ENCODE results near the gene ELN. TPM values are rescaled to one million over a fixed set of nuclear protein-coding genes. Genes with fewer than 3 reads are reported as not detected.

The ELN gene
- total RNA-seq, 1 donor from 2014 or later: not detected

DNA sequence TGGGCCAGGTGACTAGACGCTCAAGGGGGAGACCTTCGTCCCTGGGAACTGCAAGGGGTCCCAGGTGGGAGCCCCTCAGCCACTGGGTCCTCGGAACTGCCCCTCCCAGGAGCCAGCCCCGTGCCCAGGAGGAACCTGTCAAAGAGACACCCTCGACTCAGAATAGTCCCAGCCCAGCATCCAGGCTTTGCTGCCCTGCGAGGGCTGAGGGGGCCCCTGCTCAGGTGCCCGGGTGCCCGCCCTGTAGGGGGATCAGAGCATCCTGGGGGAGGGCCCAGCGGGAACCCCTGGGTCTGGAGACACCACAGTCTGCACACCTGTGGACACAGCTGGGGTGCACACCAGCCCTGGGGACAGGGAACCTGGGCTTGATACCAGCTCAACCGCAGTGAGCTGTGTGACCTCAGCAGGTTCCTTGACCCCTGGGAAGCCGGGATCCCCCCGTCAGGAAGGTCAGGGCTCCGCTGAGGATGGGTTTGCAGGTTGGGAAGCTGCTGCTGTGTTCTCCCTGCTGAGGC is 407 bp downstream of the ELN start:
- Mint-ChIP-seq H3K27ac (no peak overlapping the region), H3K9me3 (no peaks in the 10 kb centered on the region), H3K4me3 (no peak overlapping the region), H3K36me3 (ENCODE audit: low read depth) (no peaks in the 10 kb centered on the region), H3K4me1 (peaks cover 8% of the 10 kb centered on the region), H3K27me3 (peaks cover 51% of the 10 kb centered on the region)
- ChIA-PET CTCF (no interaction called here), POLR2A (interaction anchor here (0.7 kb wide), 1 partner anchor 73 kb away, joined by 3 read pairs; no protein-coding TSS in a partner anchor)
- TF ChIP-seq, protein P1, sequence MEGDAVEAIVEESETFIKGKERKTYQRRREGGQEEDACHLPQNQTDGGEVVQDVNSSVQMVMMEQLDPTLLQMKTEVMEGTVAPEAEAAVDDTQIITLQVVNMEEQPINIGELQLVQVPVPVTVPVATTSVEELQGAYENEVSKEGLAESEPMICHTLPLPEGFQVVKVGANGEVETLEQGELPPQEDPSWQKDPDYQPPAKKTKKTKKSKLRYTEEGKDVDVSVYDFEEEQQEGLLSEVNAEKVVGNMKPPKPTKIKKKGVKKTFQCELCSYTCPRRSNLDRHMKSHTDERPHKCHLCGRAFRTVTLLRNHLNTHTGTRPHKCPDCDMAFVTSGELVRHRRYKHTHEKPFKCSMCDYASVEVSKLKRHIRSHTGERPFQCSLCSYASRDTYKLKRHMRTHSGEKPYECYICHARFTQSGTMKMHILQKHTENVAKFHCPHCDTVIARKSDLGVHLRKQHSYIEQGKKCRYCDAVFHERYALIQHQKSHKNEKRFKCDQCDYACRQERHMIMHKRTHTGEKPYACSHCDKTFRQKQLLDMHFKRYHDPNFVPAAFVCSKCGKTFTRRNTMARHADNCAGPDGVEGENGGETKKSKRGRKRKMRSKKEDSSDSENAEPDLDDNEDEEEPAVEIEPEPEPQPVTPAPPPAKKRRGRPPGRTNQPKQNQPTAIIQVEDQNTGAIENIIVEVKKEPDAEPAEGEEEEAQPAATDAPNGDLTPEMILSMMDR (IDR thresholded peaks at IDR 0.05): no peak
- intact Hi-C loops (cut with micrococcal nuclease): loop anchor here (5.0 kb wide), 2 partner anchors 51 to 216 kb away; no protein-coding TSS in a partner anchor
- ATAC-seq (ENCODE audit: low read depth) (no peak), DNase-seq (no peak)

DNA sequence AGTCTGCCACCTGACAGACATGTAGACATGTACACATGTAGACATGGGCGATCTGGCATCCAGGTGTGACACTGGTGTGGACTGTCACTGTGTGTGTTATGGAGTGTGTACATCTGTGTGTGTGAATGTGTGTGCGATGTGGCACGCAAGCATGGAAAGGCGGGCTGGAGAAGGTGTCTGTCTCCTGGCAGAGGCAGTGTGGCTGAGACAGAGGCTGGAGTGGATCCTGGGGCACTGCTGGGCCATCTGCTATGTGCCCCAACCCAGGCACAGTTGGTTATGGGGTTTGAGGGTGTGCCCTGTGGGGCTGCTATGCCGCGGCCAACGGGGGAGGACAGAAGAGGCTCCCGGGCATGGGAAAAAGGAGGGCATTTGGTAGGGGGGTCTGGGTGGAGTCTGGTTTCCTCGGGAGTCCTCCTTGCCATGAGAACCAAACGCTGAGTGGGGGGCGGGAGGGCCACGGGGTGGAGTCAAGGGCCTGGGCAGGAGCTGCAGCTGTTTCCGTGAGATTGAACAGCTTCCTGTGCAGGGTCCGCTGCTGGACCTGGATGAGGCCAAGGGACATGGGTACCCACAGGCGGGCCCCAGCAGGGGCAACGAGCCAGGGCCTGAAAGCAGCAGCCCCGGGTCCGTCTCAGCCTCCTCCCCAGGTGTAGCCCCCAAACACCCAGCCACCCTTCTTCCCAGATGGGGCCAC is 1.3 kb downstream of the ELN start:
- Mint-ChIP-seq H3K27me3 (peaks cover 43% of the 10 kb centered on the region), H3K9me3 (no peaks in the 10 kb centered on the region), H3K4me3 (no peak overlapping the region), H3K36me3 (ENCODE audit: low read depth) (no peaks in the 10 kb centered on the region), H3K4me1 (peaks cover 8% of the 10 kb centered on the region), H3K27ac (no peak overlapping the region)
- DNase-seq (no peak), ATAC-seq (ENCODE audit: low read depth) (no peak)
- CTCF ChIA-PET: no interaction called here
- intact Hi-C loops (cut with micrococcal nuclease): loop anchor here (5.0 kb wide), 2 partner anchors 52 to 217 kb away; no protein-coding TSS in a partner anchor
- POLR2A ChIA-PET: no interaction called here
- TF ChIP-seq, protein P1 (IDR thresholded peaks at IDR 0.05): no peak

- DNase-seq (no peak), ATAC-seq (ENCODE audit: low read depth) (no peak)
- TF ChIP-seq, protein P1 (IDR thresholded peaks at IDR 0.05): no peak
- peaks cover 37% of the 10 kb centered on the region for H3K27me3 Mint-ChIP-seq
- no peaks in the 10 kb centered on the region for H3K36me3 Mint-ChIP-seq (ENCODE audit: low read depth)
- peaks cover 8% of the 10 kb centered on the region for H3K4me1 Mint-ChIP-seq
- intact Hi-C loops (cut with micrococcal nuclease): loop anchor here (5.0 kb wide), 2 partner anchors 53 to 218 kb away; no protein-coding TSS in a partner anchor
- H3K27ac Mint-ChIP-seq: no peak overlapping the region
- ChIA-PET CTCF (no interaction called here), POLR2A (no interaction called here)
- no peak overlapping the region for H3K4me3 Mint-ChIP-seq
- H3K9me3 Mint-ChIP-seq: no peaks in the 10 kb centered on the region
Measured at GRCh38 chr7:74029991-74030415, 2.0 kb downstream of the ELN start.

DNA sequence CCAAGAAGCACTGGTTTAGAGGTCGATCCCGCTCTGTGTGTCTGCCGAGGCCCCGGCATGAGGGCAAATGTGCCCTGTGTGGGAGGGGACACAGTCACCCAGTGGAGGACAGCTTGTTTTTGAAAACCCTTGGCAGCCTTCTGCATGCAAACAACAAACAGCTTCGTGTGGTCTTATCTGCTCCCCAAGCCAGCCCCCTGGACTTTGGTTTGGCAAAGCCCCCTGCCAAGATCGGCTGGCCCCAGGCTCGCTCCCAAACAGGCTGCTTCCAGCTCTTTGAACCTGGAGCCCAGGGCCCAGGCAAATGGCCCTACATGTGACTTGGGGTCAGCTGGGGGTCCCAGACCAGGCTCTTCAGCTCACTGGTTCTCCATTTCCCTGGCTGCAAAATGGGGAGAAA is 2.9 kb downstream of the ELN start:
- Mint-ChIP-seq H3K4me3 (no peak overlapping the region), H3K27ac (no peak overlapping the region), H3K27me3 (peaks cover 28% of the 10 kb centered on the region), H3K36me3 (ENCODE audit: low read depth) (no peaks in the 10 kb centered on the region), H3K4me1 (peaks cover 8% of the 10 kb centered on the region), H3K9me3 (no peaks in the 10 kb centered on the region)
- ATAC-seq (ENCODE audit: low read depth) (no peak), DNase-seq (no peak)
- intact Hi-C loops (cut with micrococcal nuclease): no loop called here
- TF ChIP-seq, protein P1 (IDR thresholded peaks at IDR 0.05): no peak
- CTCF ChIA-PET: no interaction called here
- POLR2A ChIA-PET: no interaction called here

DNA sequence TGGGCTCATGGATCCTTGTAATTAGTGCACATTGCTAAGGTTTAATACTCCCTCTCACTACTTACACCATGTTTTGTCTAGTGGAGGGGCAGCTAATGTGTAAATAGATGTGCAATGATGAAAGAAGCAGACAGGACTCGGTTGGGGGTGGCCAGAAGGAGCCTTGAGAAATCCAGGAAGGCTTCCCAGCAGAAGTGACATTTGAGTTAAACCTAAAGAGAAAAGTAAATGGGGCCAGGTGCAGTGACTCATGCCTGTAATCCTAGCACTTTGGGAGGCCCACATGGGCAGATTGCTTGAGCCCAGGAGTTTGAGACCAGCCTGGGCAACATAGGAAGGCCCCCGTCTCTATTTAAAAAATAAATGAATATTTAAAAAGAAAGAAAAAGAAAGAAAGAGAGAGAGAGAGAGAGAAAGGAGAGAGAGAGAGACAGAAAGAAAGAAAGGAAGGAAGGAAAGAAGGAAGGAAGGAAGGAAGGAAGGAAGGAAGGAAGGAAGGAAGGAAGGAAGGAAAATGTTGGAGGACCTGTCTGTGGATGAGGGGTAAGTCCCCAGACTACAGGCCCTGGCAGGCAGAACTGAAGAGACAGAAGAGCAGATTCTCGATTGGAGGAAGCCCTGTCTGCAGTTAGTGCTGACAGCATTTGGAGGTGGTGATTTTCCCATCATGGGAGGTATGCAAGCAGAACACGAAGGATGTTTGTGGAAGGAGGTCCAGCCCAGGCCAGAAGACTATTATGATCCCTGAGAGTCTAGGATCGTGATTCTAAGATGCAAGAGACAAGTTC is 3.6 kb downstream of the ELN start:
- Mint-ChIP-seq H3K27me3 (peaks cover 23% of the 10 kb centered on the region), H3K9me3 (no peaks in the 10 kb centered on the region), H3K27ac (no peak overlapping the region), H3K36me3 (ENCODE audit: low read depth) (no peaks in the 10 kb centered on the region), H3K4me1 (peaks cover 8% of the 10 kb centered on the region), H3K4me3 (no peak overlapping the region)
- intact Hi-C loops (cut with micrococcal nuclease): no loop called here
- TF ChIP-seq, protein P1 (IDR thresholded peaks at IDR 0.05): no peak
- DNase-seq (no peak), ATAC-seq (ENCODE audit: low read depth) (no peak)
- ChIA-PET POLR2A (no interaction called here), CTCF (no interaction called here)
